GM19193 (cell line): ENCODE results near the gene RERE.

ENCODE experiments used
- POLR2A ChIP-seq: IDR thresholded peaks from 4 replicates; pipeline ENCODE4 v1.6.1; 2011; ENCODE audit not compliant: insufficient read depth, insufficient read length; ENCODE audit errors: extremely low read depth

Gene RERE

DNA sequence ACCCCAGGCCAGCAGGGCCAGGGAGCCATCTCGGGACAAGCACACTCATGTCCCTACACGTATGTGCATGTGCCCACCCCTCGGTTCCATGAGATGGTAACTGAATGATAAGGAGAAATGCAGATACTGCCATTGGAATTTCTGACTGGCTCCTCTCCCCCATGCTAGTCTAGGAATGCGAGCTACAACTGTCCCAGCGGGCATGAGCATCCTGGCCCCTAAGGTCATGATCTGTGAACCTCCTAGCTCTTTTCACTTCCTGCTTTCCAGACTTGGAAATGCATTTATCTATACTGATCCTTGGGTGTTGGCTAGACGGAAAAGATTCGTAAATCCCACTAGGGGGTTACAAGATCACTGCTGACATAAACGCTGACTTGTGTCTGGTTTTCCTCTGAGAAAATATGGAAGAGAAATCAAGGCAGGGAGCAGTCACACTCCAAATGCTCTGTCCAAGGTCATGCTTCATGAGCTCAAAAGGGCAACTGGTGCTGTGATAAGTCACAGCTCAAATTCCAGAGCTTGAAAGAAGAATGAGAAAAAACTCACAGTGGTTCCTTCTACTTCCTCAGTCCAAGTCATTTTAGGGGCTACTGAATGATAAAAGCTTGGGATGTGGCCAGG, 449.8 kb downstream of the RERE start:
- no peak for TF ChIP-seq POLR2A

DNA sequence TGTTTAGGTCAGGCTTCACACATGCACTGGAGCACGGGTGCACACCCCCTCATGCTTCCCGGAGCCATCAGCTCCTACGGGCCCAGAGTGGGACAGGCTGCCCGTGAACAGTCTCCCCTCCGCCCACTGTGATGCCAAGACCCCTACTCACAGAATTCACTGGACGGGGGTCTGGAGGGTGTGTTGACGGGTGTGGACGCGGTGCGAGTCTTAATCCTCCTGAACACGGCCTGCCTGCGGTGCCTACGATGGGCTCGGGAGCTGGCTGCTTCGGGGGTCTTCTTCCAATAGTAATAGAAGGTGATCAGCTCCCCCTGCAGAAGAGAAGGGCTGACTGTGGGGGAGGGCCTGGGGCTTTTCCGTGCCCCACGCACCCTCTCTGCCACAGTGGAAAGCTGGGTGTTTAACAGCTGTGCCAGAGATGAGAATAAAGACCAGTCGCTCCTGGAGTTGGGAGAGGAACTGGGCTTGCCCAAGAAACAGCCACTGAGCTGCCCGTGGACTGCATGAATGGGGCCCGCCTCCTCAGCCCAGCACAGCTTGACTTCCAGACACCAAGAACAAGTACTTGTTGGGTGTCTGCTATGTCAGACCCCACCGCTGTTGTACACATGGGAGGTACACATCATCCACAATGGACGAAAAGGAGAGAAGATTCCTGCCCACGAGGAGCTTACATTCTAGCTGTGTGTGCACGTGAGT, 451.6 kb downstream of the RERE start:
- TF ChIP-seq POLR2A = no peak

DNA sequence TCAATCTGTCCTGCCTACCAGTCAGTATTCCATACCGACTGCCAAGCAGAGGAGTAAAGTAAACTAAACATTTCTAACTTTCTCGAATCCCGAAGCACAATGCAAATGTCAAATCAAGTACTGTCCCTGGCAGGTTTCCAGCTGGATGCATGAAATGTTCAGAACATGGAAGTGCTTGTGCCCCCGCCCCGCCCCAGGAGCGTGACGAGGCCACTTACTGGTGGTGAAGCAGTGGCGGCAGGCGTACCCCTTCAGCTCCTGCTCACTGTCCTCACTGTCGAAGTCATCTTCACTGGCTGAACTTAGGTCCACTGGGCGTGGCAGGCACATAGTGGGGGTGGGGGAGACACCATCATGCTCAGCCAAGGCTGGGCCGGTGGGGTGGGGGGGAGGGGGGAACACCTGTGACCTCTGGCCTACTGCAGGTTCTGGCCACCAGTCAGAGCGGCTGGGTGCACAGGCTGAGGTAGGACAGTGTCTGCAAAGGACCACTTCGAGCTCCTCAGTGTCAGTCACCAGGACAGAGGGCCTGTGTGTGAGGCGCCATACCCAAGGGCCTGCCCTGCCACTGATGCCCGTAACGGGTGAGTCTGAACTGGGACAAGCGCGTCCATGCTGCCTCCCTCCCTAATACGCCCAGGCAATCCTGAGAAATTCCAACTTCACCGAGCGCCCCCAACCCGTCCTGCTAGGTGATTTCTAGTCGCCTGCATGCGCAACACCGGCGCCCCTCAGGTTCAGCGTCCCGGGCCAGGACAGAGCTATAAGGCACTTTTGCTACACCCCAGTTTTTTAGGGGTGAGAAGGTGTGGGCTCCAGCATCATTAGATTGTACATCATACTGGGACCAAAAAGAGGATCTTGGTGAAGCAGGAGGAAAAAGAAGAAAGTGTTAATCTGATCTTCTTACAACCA, 452.7 kb downstream of the RERE start:
- no peak for TF ChIP-seq POLR2A

DNA sequence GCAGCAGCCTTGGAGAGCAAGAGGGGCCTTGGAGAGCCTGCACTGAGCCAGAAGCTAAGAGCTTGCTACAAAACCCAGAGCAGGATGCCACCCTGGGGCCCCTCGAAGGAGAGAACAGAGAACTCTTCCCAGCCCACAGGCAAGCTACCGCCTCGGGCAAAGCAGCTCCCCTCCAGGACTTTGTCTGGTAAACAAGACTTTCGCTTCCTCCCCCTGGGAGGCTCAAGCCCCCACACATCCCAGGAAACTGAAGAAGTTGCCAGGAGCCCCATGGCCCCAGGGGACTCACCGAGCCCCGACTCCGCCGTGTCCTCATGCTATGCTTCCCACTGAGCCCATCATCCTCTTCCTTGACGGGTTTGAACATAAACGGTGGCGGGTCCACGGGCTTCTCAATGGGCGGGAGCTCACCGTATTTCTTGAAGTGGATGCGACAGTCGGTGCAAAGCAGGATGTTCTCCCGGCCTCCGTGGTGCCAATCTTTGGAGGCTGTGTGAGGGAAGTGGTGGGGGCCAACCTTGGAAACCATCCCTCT, 453.6 kb downstream of the RERE start:
- no peak for TF ChIP-seq POLR2A

DNA sequence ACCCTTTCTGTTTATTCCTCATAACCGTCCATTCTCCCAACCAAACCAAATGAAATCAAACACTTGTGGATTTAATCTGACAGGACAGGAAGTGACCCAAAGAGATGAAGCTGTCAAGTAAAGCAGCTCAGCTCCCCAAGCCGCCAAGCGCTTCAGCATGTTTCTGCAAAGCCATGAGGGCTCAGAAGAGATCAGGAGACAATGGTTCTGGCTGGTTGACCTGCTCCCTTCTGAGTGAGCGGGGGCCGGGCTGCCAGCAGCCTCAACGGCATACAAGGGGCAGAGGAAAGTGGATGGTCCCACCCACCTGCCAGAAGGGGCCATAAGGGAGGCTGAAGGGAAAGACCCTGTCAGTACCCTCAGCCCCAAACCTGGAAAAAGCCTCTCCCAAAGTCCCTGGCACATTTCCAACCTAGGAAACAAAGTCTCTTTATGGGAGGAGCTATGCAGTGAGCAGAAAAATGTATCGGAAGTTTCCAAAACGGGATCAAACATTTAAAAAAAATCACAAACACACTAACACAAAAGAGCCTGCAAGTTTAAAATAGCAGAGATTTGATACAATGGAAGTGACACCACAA, 454.2 kb downstream of the RERE start:
- no peak for TF ChIP-seq POLR2A

GRCh38 chr1:8362701-8363101, 454.7 kb downstream of the RERE start:
- TF ChIP-seq POLR2A = no peak

GRCh38 chr1:8361198-8361849, 456.1 kb downstream of the RERE start:
- no peak for TF ChIP-seq POLR2A

GRCh38 chr1:8360493-8361197, 456.8 kb downstream of the RERE start:
- TF ChIP-seq POLR2A = no peak

GRCh38 chr1:8359617-8360481, 457.6 kb downstream of the RERE start:
- no peak for TF ChIP-seq POLR2A

- no peak for TF ChIP-seq POLR2A
These were observed 458.4 kb downstream of the RERE start for GRCh38 chr1:8358897-8359616.

- no peak for TF ChIP-seq POLR2A
These were observed 459.1 kb downstream of the RERE start for GRCh38 chr1:8358241-8358896.
